Stimulated activated CD8-positive, alpha-beta memory T cell treated with anti-CD3 and anti-CD28 coated beads, Interleukin-12 subunit alpha, Interleukin-12 subunit beta, amount 100 ng/mL, for 24 hours (primary cell): ENCODE data around the gene PATJ.
"Not testable (repeated sequence)": the region's sequence is repeated elsewhere in the genome, so short reads cannot be mapped to it uniquely, and the experiment has no call there.

Experiments used
- DNase-seq: peaks from one replicate; pipeline ENCODE4 v3.0.0-alpha.2; 2020; ENCODE audit errors: extremely low read depth

The PATJ gene

DNA sequence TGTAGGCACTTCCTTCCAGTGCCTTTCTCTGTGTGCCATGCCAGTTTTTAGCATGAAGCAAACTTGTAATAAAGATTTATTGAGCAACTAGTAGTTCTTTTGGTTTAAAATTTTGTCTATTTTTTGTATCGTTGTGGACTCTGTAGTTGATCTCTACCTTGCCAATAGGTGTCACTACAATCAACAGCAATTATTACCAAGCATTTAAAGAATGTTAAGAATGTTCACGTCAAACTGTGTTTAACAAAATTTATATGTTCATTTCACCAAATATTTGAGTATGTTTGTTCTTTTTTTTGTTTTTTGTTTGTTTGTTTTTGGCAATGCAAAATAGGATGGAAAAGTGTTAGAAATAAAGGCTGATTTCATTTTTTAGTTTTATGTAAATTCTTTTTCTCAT, 208.1 kb downstream of the PATJ start:
- no peak for DNase-seq

GRCh38 chr1:61951731-61952580, 209.7 kb downstream of the PATJ start:
- DNase-seq: no peak

DNA sequence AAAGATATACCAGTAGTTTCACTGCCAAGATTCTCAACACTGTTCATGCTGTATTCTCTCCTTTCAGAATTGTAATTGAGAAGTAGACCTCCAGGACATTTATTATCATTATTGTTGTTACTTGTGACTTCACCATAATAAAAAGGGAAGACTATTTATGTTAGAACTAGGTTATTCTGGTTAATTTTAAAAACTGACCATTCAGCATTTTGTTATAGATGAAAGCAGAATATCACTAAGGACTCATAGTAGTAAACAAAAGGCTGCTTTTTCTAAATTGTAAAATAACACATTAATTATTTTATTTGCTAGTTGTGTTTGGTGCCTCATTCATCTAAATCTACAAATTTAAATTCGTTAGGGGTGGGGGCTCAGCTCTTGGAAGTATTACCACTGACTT, 210.4 kb downstream of the PATJ start:
- no peak for DNase-seq

DNA sequence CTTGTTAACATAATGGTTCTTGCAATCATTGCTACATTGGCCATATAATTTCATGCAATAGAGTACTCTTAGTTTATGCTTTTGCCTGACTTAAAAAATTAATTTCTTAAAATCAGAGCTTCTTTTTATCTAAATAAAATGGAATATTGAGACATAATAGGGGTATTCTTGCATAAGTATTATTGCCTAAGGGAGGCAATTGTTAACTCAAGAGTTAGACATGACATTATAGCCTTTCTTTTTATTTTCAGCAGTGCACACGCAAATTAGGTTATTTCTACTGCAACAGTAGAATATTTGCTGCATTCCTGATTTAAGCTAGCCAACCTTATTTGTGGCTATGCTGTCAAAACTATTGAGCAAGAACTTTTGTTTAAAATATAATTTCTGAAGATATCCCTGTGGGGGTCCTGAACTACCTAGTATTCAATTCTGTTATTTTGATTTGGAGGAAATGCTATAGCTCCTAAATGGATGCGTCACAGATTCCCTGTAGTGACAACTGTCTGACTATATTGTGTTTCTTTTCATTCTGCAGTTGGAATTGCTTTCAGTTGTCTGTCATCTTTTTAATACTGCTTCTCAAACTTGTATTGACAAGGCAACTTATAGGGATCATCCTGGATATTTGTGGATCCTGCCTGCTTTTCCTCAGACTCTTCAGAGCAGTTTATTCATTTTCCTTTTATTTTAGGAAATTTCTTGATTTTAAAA, 211.0 kb downstream of the PATJ start:
- no peak for DNase-seq

GRCh38 chr1:61953790-61954150, 211.5 kb downstream of the PATJ start:
- DNase-seq: no peak

DNA sequence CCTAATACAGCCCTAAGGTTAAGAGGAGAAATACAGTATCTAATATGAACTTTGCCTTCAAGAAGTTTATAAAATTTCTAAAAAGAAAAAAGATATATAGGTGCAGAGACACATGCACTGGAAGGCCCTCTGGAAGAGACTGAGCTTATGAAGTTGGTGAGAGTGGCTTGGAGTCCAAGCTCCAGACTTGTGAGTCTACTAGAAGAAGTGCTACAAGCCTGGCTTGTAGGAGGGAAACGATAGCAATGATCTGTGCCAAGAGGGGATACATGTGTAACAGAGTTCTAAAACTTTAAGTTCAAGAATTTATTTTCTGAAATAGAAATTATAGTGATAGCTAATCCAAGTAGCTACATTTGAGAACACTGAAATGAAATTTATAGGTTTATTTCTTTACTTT, 213.0 kb downstream of the PATJ start:
- no peak for DNase-seq

- DNase-seq: no peak
Measured at GRCh38 chr1:61956016-61956645, 213.9 kb downstream of the PATJ start.

GRCh38 chr1:61956784-61957183, 214.5 kb downstream of the PATJ start:
- no peak for DNase-seq

DNA sequence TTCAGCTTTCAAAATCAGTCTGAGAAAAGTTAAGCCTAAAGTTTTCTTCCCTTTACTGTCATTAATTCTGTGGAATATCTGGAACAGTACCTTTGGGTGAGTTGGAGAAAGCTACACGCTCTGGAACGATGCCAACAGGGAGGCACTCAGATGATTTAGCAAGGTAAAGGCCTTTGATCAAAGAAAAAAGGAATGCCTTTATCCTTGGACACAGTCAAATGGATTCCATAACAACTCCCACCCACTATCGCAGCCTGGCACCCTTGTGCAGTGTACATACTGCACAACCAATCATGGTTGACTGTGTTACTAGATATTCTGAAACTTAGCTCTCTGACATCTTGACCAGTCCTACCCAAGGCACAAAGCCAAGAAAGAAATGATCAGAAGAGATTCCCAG, 218.7 kb downstream of the PATJ start:
- no peak for DNase-seq

DNA sequence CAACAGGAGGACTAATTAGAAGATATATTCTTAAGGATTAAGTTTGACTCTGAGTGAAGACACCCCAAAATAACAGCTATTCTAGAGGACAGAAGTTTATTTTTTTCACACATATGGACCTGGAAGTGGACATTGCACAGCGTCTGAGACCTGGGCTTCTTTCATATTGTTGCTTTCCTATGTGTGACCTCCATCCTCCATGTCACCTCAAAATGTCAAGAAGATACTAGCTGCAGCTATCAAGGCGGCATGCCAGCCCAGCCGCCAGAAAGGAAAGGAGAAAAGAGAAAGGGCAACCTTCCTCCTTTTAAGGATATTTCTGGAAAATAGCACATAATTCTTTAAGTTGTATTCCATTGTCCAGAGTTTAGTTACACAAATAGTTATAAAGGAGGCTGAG, 220.4 kb downstream of the PATJ start:
- no peak for DNase-seq

DNA sequence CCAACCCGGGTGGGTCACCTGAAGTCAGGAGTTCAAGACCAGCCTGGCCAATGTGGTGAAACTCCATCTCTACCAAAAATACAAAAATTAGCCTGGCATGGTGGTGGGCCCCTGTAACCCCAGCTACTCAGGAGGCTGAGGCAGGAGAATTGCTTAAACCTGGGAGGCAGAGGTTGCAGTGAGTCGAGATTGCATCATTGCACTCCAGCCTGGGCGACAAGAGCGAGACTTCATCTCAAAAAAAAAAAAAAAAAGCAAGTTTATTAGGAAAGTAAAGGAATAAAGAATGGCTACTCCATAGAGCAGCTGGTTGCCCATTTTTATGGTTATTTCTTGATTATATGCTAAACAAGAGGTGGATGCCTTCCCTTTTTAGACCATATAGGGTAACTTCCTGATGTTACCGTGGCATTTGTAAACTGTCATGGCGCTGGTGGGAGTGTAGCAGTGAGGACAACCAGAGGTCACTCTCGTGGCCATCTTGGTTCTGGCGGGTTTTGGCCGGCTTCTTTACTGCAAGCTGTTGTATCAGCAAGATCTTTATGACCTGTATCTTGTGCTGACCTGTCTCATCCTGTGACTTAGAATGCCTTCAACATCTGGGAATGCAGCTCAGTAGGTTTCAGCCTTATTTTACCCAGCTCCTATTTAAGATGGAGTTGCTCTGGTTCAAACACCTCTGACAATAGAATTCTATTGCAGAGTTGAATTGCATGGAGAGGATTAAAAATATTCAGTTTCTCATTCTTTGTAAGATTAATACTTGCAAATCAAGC, 224.4 kb downstream of the PATJ start:
- DNase-seq: not testable (repeated sequence)

- DNase-seq: no peak
Measured at GRCh38 chr1:61967750-61968149, 225.5 kb downstream of the PATJ start.

DNA sequence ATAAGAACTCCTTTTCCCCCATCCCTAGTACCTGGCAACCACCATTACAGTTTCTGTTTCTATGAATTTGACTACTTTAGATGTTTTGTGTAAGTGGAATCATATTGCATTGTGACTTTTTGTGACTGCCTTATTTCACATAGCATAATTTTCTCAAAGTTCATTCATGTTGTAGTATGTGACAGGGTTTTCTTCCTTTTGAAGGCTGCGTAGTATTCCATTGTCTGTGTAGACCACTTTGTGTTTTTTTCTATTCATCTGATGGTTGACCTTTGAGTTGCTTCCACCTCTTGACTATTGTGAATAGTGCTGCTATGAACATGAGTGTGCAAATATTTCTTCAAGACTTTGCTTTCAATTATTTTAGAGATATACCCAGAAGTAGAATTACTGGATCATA, 226.6 kb downstream of the PATJ start:
- DNase-seq: no peak

- DNase-seq: no peak
Measured at GRCh38 chr1:61973100-61973837, 231.0 kb downstream of the PATJ start.

- DNase-seq: no peak
Measured at GRCh38 chr1:61975638-61976037, 233.4 kb downstream of the PATJ start.

GRCh38 chr1:61976566-61976965, 234.3 kb downstream of the PATJ start:
- DNase-seq: no peak

- DNase-seq: no peak
Measured at GRCh38 chr1:61978796-61979195, 236.5 kb downstream of the PATJ start.

DNA sequence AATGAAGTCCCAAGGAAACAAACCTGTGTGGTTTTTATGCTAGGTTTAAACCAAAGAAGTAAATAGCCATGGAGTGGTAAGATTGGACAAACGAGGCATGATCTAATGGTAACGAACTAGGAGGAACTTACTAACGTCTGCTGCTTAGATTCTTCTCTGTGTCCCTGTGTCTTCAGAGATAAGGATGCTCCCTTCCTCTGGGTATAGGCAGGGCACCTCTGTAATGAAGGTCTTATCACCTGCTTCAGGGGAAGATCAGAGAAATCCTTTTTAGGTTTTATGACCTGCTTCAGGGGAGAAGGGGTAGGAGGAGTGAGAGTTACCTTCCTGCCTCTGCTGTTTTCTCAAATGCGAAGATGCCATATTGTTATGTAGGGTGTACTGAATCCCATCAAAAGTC, 237.4 kb downstream of the PATJ start:
- no peak for DNase-seq

GRCh38 chr1:61980561-61980960, 238.3 kb downstream of the PATJ start:
- DNase-seq: no peak

DNA sequence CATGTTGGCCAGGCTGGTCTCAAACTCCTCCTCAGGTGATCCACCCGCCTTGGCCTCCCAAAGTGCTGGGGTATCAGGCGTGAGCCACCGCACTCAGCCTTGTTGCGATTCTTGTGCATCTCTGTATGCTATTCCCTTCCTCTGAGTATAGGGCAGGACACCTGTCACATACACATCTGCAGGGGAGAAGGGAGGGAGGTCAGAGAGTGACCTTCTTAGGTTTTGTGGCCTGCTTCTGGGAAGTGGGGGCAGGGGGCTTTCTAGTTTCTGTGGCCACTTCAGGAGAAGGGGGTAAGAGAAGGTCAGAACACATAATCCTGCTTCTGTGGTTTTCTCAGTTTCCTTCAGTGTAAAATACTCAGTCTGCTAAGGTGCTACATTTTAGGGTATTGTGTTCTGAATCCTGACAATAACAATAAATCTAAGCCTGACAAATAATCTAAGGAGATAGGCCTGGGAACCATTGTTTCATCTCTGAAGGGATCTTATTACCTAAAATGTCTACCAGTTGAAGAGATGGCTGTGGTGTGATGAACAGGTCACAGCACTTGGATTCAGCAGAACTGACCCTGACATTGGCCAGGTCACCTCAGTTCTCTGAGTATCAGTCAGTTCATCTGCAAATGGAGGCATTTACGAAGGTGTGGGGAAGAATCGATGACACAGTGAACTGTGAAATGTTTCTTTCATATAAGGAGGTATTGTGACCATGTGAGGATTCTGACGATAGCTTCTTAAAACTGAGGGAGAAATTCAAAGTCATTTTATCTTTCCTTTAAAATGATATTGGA, 239.8 kb downstream of the PATJ start:
- DNase-seq: no peak

- no peak for DNase-seq
Measured at GRCh38 chr1:61983236-61983635, 241.0 kb downstream of the PATJ start.
